Measurements from ENCODE around the gene CFHR1. TPM values are rescaled to one million over a fixed set of nuclear protein-coding genes. Genes with fewer than 3 reads are reported as not detected.

CFHR1 gene
- total RNA-seq, 1 donor from 2014 or later: 0.23 TPM

GRCh38 chr1:196860323-196860884 lies 40.9 kb downstream of the CFHR1 start:
- Histone ChIP-seq H3K27ac (ENCODE audit: low read depth, low read length) (no peak overlapping the region), H3K4me2 (ENCODE audit: low read length) (no peak overlapping the region), H2AFZ (ENCODE audit: low read depth, low read length) (no peak overlapping the region), H3K27me3 (ENCODE audit: insufficient read depth, low read length) (no peaks in the 10 kb centered on the region), H4K20me1 (ENCODE audit: insufficient read depth, low read length) (no peaks in the 10 kb centered on the region), H3K79me2 (ENCODE audit: insufficient read depth, low read length) (no peaks in the 10 kb centered on the region), H3K9ac (ENCODE audit: low read length) (no peak overlapping the region), H3K36me3 (ENCODE audit: insufficient read depth, low read length) (no peaks in the 10 kb centered on the region), H3K9me3 (ENCODE audit: insufficient read depth, low read depth, low read length) (no peaks in the 10 kb centered on the region), H3K4me3 (ENCODE audit: insufficient read depth, low read depth, low read length) (no peak overlapping the region), H3K4me1 (ENCODE audit: insufficient read depth, low read length) (no peaks in the 10 kb centered on the region)
- H3K9me3 Mint-ChIP-seq (ENCODE audit: unreplicated experiment): peaks cover 4% of the 10 kb centered on the region
- DNase-seq (ENCODE audit: low read depth) (no peak), FAIRE-seq (no peak)
- no peaks in the 10 kb centered on the region for H3K36me3 Mint-ChIP-seq (ENCODE audit: low read depth, unreplicated experiment)
- no peak overlapping the region for H3K27ac Mint-ChIP-seq (ENCODE audit: unreplicated experiment)
- no peak overlapping the region for H3K4me3 Mint-ChIP-seq (ENCODE audit: unreplicated experiment)
- H3K27me3 Mint-ChIP-seq (ENCODE audit: low read depth, unreplicated experiment): no peaks in the 10 kb centered on the region
- no peaks in the 10 kb centered on the region for H3K4me1 Mint-ChIP-seq (ENCODE audit: low read depth, unreplicated experiment)
- TF ChIP-seq CTCF (IDR thresholded peaks at IDR 0.05; ENCODE audit: insufficient read depth, low read depth, low read length) (no peak), EZH2 (IDR thresholded peaks at IDR 0.05; ENCODE audit: insufficient read depth, low read length) (no peak)

- no peak overlapping the region for H3K4me3 ChIP-seq (ENCODE audit: insufficient read depth, low read depth, low read length)
- Mint-ChIP-seq H3K9me3 (ENCODE audit: unreplicated experiment) (peaks cover 4% of the 10 kb centered on the region), H3K4me1 (ENCODE audit: low read depth, unreplicated experiment) (no peaks in the 10 kb centered on the region), H3K36me3 (ENCODE audit: low read depth, unreplicated experiment) (no peaks in the 10 kb centered on the region), H3K27me3 (ENCODE audit: low read depth, unreplicated experiment) (no peaks in the 10 kb centered on the region), H3K27ac (ENCODE audit: unreplicated experiment) (no peak overlapping the region), H3K4me3 (ENCODE audit: unreplicated experiment) (no peak overlapping the region)
- H3K4me1 ChIP-seq (ENCODE audit: insufficient read depth, low read length): no peaks in the 10 kb centered on the region
- DNase-seq (ENCODE audit: low read depth) (no peak), FAIRE-seq (no peak)
- H3K9me3 ChIP-seq (ENCODE audit: insufficient read depth, low read depth, low read length): no peaks in the 10 kb centered on the region
- H3K36me3 ChIP-seq (ENCODE audit: insufficient read depth, low read length): no peaks in the 10 kb centered on the region
- no peak for TF ChIP-seq EZH2 (IDR thresholded peaks at IDR 0.05; ENCODE audit: insufficient read depth, low read length)
- TF ChIP-seq CTCF (IDR thresholded peaks at IDR 0.05; ENCODE audit: insufficient read depth, low read depth, low read length): no peak
- no peak overlapping the region for H3K4me2 ChIP-seq (ENCODE audit: low read length)
- no peaks in the 10 kb centered on the region for H3K79me2 ChIP-seq (ENCODE audit: insufficient read depth, low read length)
- no peaks in the 10 kb centered on the region for H3K27me3 ChIP-seq (ENCODE audit: insufficient read depth, low read length)
- no peak overlapping the region for H3K9ac ChIP-seq (ENCODE audit: low read length)
- H2AFZ ChIP-seq (ENCODE audit: low read depth, low read length): no peak overlapping the region
- no peaks in the 10 kb centered on the region for H4K20me1 ChIP-seq (ENCODE audit: insufficient read depth, low read length)
- no peak overlapping the region for H3K27ac ChIP-seq (ENCODE audit: low read depth, low read length)
Measured at GRCh38 chr1:196861429-196861828, 41.9 kb downstream of the CFHR1 start.

DNA sequence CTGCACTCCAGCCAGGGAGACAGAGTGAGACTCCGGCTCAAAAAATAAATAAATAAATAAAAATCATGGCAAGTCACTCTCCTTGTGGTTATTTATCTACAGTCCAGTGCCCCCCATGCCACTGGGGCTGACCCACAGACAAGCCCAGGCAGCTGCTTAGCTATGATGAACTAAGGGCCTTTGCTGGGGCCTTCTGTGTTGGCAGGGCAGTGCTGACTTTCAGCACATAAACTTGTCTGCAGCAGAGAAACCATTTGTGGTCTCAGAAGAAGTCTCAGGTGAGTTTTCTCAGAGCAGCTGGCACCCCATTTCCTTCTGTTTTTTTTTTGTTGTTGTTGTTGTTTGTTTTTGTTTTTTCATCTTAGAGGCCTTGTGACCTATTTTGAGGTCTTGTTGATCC lies 47.4 kb downstream of the CFHR1 start:
- Histone ChIP-seq H3K79me2 (ENCODE audit: insufficient read depth, low read length) (no peaks in the 10 kb centered on the region), H3K4me2 (ENCODE audit: low read length) (no peak overlapping the region), H3K9me3 (ENCODE audit: insufficient read depth, low read depth, low read length) (no peaks in the 10 kb centered on the region), H3K4me1 (ENCODE audit: insufficient read depth, low read length) (no peaks in the 10 kb centered on the region), H3K27ac (ENCODE audit: low read depth, low read length) (no peak overlapping the region), H3K36me3 (ENCODE audit: insufficient read depth, low read length) (no peaks in the 10 kb centered on the region), H3K27me3 (ENCODE audit: insufficient read depth, low read length) (no peaks in the 10 kb centered on the region), H3K9ac (ENCODE audit: low read length) (no peak overlapping the region), H4K20me1 (ENCODE audit: insufficient read depth, low read length) (no peaks in the 10 kb centered on the region), H3K4me3 (ENCODE audit: insufficient read depth, low read depth, low read length) (no peak overlapping the region), H2AFZ (ENCODE audit: low read depth, low read length) (no peak overlapping the region)
- Mint-ChIP-seq H3K36me3 (ENCODE audit: low read depth, unreplicated experiment) (no peaks in the 10 kb centered on the region), H3K27me3 (ENCODE audit: low read depth, unreplicated experiment) (no peaks in the 10 kb centered on the region), H3K4me3 (ENCODE audit: unreplicated experiment) (no peak overlapping the region), H3K4me1 (ENCODE audit: low read depth, unreplicated experiment) (no peaks in the 10 kb centered on the region), H3K9me3 (ENCODE audit: unreplicated experiment) (peaks cover 4% of the 10 kb centered on the region), H3K27ac (ENCODE audit: unreplicated experiment) (no peak overlapping the region)
- TF ChIP-seq EZH2 (IDR thresholded peaks at IDR 0.05; ENCODE audit: insufficient read depth, low read length) (no peak), CTCF (IDR thresholded peaks at IDR 0.05; ENCODE audit: insufficient read depth, low read depth, low read length) (no peak)
- FAIRE-seq (no peak), DNase-seq (ENCODE audit: low read depth) (no peak)

Measured in astrocyte (in vitro differentiated cells and primary cell).